ENCODE measurements around the gene C17orf100. TPM values are rescaled to one million over a fixed set of nuclear protein-coding genes. Genes with fewer than 3 reads are reported as not detected.

C17orf100 gene
- total and polyA plus RNA-seq, 2 of the 13 experiments (the other 11 are each of a cell fraction or from before 2014, with no cell fraction given): 3.6 to 8.7 TPM

- TF ChIP-seq ZNF782 (CRISPR knock-in tag; IDR thresholded peaks at IDR 0.05; ENCODE audit: borderline replicate concordance) (no peak), POLR2AphosphoS2 (IDR thresholded peaks at IDR 0.05; ENCODE audit: low read depth, low read length) (no peak), RNF219 (CRISPR knock-in tag; IDR thresholded peaks at IDR 0.05) (no peak; the same call in 1 of the 2 replicates), BATF2 (CRISPR knock-in tag; IDR thresholded peaks at IDR 0.05) (no peak), PHF20 (CRISPR knock-in tag; IDR thresholded peaks at IDR 0.05) (no peak), ARNT (IDR thresholded peaks at IDR 0.05) (no peak), RFX1 (IDR thresholded peaks at IDR 0.05) (no peak), RFX5 (IDR thresholded peaks at IDR 0.05; ENCODE audit: low read depth, low read length) (no peak), ZNF513 (CRISPR knock-in tag; conservative IDR thresholded peaks at IDR 0.05) (no peak), KDM3A (CRISPR knock-in tag; IDR thresholded peaks at IDR 0.05; ENCODE audit: low read depth) (0 out of 2 replicates have a peak, but pooled peaks have one; percentile 36), NCOA1 (CRISPR knock-in tag; IDR thresholded peaks at IDR 0.05) (no peak), SMAD3 (CRISPR knock-in tag; IDR thresholded peaks at IDR 0.05) (no peak), ZNF574 (CRISPR knock-in tag; IDR thresholded peaks at IDR 0.05) (no peak), ZBTB34 (CRISPR knock-in tag; IDR thresholded peaks at IDR 0.05) (no peak), SP1 (IDR thresholded peaks at IDR 0.05) (no peak), SP1 (CRISPR knock-in tag; IDR thresholded peaks at IDR 0.05) (no peak), ZNF275 (CRISPR knock-in tag; IDR thresholded peaks at IDR 0.05; ENCODE audit: borderline replicate concordance) (no peak), ZFP36L1 (CRISPR knock-in tag; IDR thresholded peaks at IDR 0.05) (no peak), TBX2 (CRISPR knock-in tag; IDR thresholded peaks at IDR 0.05; ENCODE audit: borderline replicate concordance) (no peak), LBX2 (CRISPR knock-in tag; IDR thresholded peaks at IDR 0.05; ENCODE audit: borderline replicate concordance) (no peak), TBL1XR1 (IDR thresholded peaks at IDR 0.05; ENCODE audit: borderline replicate concordance, low read length, partially characterized antibody) (no peak)
These were observed 49.4 kb downstream of the C17orf100 start (continued) for GRCh38 chr17:6700948-6701307.
